Tibial artery (tissue), 4 donors: Measurements from ENCODE around the gene CA12.

Experiments used
- DNase-seq, 2 donors: peaks; one replicate each; pipeline ENCODE4 v3.0.0-alpha.2; 2019
- H3K27ac ChIP-seq, 2 donors: fragments of 200-600 bp; sonication (generic) in 1 of 2; 1 replicate in 1 of 2; 2 replicates in 1 of 2; pipeline ENCODE4 v1.5.1; 2018 to 2019; ENCODE audit warnings: mild to moderate bottlenecking in 1 of 2
- H3K27me3 ChIP-seq, 2 donors: fragments of 200-600 bp; sonication (generic) in 1 of 2; one replicate each; pipeline versions ENCODE4 v1.5.1 to v1.6.0; 2016 to 2019
- H3K36me3 ChIP-seq, 3 donors: fragments of 200-600 bp; sonication (generic) in 2 of 3; one replicate each; pipeline ENCODE4 v1.5.1; 2016 to 2019; ENCODE audit warnings: mild to moderate bottlenecking in 2 of 3
- H3K4me1 ChIP-seq, 4 donors: fragments of 200-600 bp; sonication (generic) in 2 of 4; 1 replicate in 3 of 4; 2 replicates in 1 of 4; pipeline ENCODE4 v1.5.1; 2016 to 2019
- H3K4me3 ChIP-seq, 2 donors: fragments of 200-600 bp; sonication (generic) in 1 of 2; 1 replicate in 1 of 2; 2 replicates in 1 of 2; pipeline ENCODE4 v1.5.1; 2018 to 2019; ENCODE audit warnings: mild to moderate bottlenecking in 2 of 2
- H3K9me3 ChIP-seq, 3 donors: fragments of 200-600 bp; sonication (generic) in 1 of 3; one replicate each; pipeline ENCODE4 v1.5.1; 2016 to 2019
- CTCF ChIP-seq, 2 experiments: fragments of 200-600 bp in 1 of 2; fragments of 450-650 bp in 1 of 2; IDR thresholded peaks; one replicate each; pipeline ENCODE4 v1.5.1; 2017 to 2019; ENCODE audit warnings: antibody characterized with exemption in 2 of 2, mild to moderate bottlenecking in 1 of 2, moderate library complexity in 1 of 2
- intact Hi-C: fragments of 100-400 bp; cut with DNase I; formaldehyde crosslinking; loops from one replicate; pipeline ENCODE4 v1.15.0; 2023; ENCODE audit warnings: low total_unique reads

CA12 gene

GRCh38 chr15:63405683-63406390 lies 24.2 kb upstream of the CA12 start:
- intact Hi-C loops = no loop called here
- DNase-seq = no peak
- Histone ChIP-seq H3K36me3 (no peaks in the 10 kb centered on the region), H3K4me1 (peaks cover 0 to 5% (median 0%) of the 10 kb centered on the region in 4 donors), H3K27me3 (peaks cover 0 to 4% of the 10 kb centered on the region in 2 donors), H3K27ac (no peak overlapping the region), H3K4me3 (no peak overlapping the region), H3K9me3 (no peaks in the 10 kb centered on the region)
- no peak for TF ChIP-seq CTCF (IDR thresholded peaks at IDR 0.05)

- TF ChIP-seq CTCF (IDR thresholded peaks at IDR 0.05) = no peak
- intact Hi-C loops = no loop called here
- no peaks in the 10 kb centered on the region for H3K36me3 ChIP-seq
- H3K27me3 ChIP-seq = no peaks in the 10 kb centered on the region
- no peaks in the 10 kb centered on the region for H3K9me3 ChIP-seq
- H3K27ac ChIP-seq = no peak overlapping the region
- no peak for DNase-seq
- H3K4me1 ChIP-seq = peaks cover 0 to 5% (median 0%) of the 10 kb centered on the region in 4 donors
- no peak overlapping the region for H3K4me3 ChIP-seq
Observed at GRCh38 chr15:63405159-63405558, 23.5 kb upstream of the CA12 start.

GRCh38 chr15:63403254-63403945 lies 21.8 kb upstream of the CA12 start:
- no peak for DNase-seq
- Histone ChIP-seq H3K36me3 (no peaks in the 10 kb centered on the region), H3K27me3 (no peaks in the 10 kb centered on the region), H3K9me3 (no peaks in the 10 kb centered on the region), H3K4me1 (peaks cover 0 to 5% (median 0%) of the 10 kb centered on the region in 4 donors), H3K4me3 (no peak overlapping the region), H3K27ac (no peak overlapping the region)
- TF ChIP-seq CTCF (IDR thresholded peaks at IDR 0.05) = no peak
- intact Hi-C loops = loop anchor here (5.0 kb wide), 2 partner anchors 111 to 356 kb away; no protein-coding TSS in a partner anchor

- intact Hi-C loops = loop anchor here (5.0 kb wide), 2 partner anchors 110 to 355 kb away; no protein-coding TSS in a partner anchor
- Histone ChIP-seq H3K27ac (no peak overlapping the region), H3K4me3 (no peak overlapping the region), H3K4me1 (peaks cover 0 to 5% (median 0%) of the 10 kb centered on the region in 4 donors), H3K27me3 (no peaks in the 10 kb centered on the region), H3K9me3 (no peaks in the 10 kb centered on the region), H3K36me3 (no peaks in the 10 kb centered on the region)
- DNase-seq = no peak
- peak; percentile 65 to 70 for TF ChIP-seq CTCF (IDR thresholded peaks at IDR 0.05)
Observed at GRCh38 chr15:63402498-63403253, 21.0 kb upstream of the CA12 start.

GRCh38 chr15:63401714-63402497 lies 20.3 kb upstream of the CA12 start:
- TF ChIP-seq CTCF (IDR thresholded peaks at IDR 0.05) = no peak
- intact Hi-C loops = loop anchor here (5.0 kb wide), 2 partner anchors 110 to 355 kb away; no protein-coding TSS in a partner anchor
- no peaks in the 10 kb centered on the region for H3K27me3 ChIP-seq

More at GRCh38 chr15:63401714-63402497, 20.3 kb upstream of the CA12 start:
- no peaks in the 10 kb centered on the region for H3K9me3 ChIP-seq
- H3K36me3 ChIP-seq = no peaks in the 10 kb centered on the region
- H3K4me1 ChIP-seq = peaks cover 0 to 5% (median 0%) of the 10 kb centered on the region in 4 donors
- H3K4me3 ChIP-seq = no peak overlapping the region
- DNase-seq = no peak
- H3K27ac ChIP-seq = no peak overlapping the region
